Anterior cingulate cortex (tissue), 58 donors: ENCODE results near the gene MYO1G.
A peak's percentile ranks its signal among the peaks of the same experiment; 100 is the strongest.
"Not testable (repeated sequence)": the region's sequence is repeated elsewhere in the genome, so short reads cannot be mapped to it uniquely, and the experiment has no call there.

Source experiments
- DNase-seq, 58 donors: peaks; one replicate each; lab custom pipeline; 2025; lab: John Stamatoyannopoulos, UW

Gene MYO1G

GRCh38 chr7:44955733-44956132 lies 23.1 kb downstream of the MYO1G start:
- DNase-seq, result no peak

GRCh38 chr7:44953156-44953555 lies 25.7 kb downstream of the MYO1G start:
- no peak for DNase-seq

- no peak for DNase-seq
Observed at GRCh38 chr7:44949303-44949702, 29.5 kb downstream of the MYO1G start.

GRCh38 chr7:44945479-44945878 lies 33.3 kb downstream of the MYO1G start:
- no peak for DNase-seq

- DNase-seq, result no peak
Observed at GRCh38 chr7:44944821-44945220, 34.0 kb downstream of the MYO1G start.

- DNase-seq, result no peak
Observed at GRCh38 chr7:44943631-44944030, 35.2 kb downstream of the MYO1G start.

GRCh38 chr7:44937426-44937825 lies 41.4 kb downstream of the MYO1G start:
- no peak for DNase-seq

GRCh38 chr7:44936322-44936721 lies 42.5 kb downstream of the MYO1G start:
- no peak for DNase-seq

GRCh38 chr7:44935583-44935982 lies 43.2 kb downstream of the MYO1G start:
- DNase-seq, result no peak

GRCh38 chr7:44935016-44935415 lies 43.8 kb downstream of the MYO1G start:
- DNase-seq, result no peak

- DNase-seq, result not testable (repeated sequence)
Observed at GRCh38 chr7:44934510-44934909, 44.3 kb downstream of the MYO1G start.

- no peak for DNase-seq
Observed at GRCh38 chr7:44930921-44931320, 47.9 kb downstream of the MYO1G start.

- DNase-seq, result no peak
Observed at GRCh38 chr7:44922351-44922694, 56.5 kb downstream of the MYO1G start.

GRCh38 chr7:44921607-44922350 lies 57.0 kb downstream of the MYO1G start:
- peak in 55 of 58 donors; percentile 24 to 95 (median 66) for DNase-seq

- DNase-seq, result no peak
Observed at GRCh38 chr7:44920119-44920518, 58.7 kb downstream of the MYO1G start.

- no peak for DNase-seq
Observed at GRCh38 chr7:44918029-44918428, 60.8 kb downstream of the MYO1G start.

- DNase-seq, result no peak
Observed at GRCh38 chr7:44917465-44917864, 61.4 kb downstream of the MYO1G start.

- peak in 2 of 58 donors; percentile 10 for DNase-seq
Observed at GRCh38 chr7:44914992-44915607, 63.7 kb downstream of the MYO1G start.

- DNase-seq, result peak in 1 of 58 donors; percentile 5
Observed at GRCh38 chr7:44912775-44913347, 66.0 kb downstream of the MYO1G start.
